GM04504 (cell line): ENCODE measurements around the gene BUD13.

ENCODE experiments used
- DNase-seq: peaks from one replicate; pipeline ENCODE4 v3.0.0-alpha.2; 2012; ENCODE audit warnings: low read depth

The BUD13 gene

DNA sequence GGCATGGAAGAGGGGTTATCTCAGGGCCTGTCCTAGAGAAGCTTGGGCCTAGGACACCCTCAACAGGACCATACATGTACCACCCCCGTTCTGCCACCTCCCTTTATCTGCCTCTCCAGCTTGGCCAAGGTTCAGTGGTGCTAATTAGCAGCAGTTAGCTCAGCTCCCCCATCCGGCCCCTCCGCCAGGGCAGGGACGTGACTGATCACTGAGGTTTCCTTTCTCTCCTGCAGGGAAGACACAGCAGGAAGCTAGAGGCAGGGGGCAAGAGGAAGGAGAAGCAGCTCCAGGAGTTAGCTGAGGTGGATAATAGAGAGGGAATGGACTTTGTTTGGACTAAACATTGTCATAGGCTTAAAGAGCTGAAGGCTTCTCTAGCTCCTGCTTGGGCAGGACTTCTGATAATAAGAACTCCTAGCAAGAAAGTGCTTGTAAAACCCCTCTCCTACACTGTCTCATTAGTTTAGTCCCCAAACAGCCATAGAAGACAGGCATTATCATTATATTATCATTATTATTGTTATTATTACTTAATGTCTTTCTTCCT is 53.8 kb downstream of the BUD13 start:
- DNase-seq = no peak

GRCh38 chr11:116716621-116717020 is 56.2 kb downstream of the BUD13 start:
- DNase-seq = no peak

GRCh38 chr11:116715383-116715782 is 57.4 kb downstream of the BUD13 start:
- no peak for DNase-seq

DNA sequence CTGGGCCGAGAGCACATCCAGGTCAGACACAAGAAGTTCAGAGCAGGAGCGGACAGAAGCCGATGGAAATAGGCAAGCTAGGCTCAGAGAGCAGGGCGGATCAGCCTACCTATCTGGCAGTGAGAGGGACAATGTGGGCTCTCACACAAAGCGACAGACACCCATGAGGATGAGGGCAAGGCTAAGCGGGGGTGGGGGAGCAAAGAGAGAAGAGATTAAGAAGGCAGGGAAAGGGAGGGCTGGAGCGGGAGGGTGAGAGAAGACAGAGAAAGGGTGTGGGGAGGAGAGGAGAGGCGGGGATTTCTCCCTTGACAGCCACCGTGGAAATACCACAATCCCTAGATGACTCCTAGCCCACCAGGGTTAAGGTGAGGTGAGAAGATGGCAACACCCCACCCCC is 57.9 kb downstream of the BUD13 start:
- no peak for DNase-seq

DNA sequence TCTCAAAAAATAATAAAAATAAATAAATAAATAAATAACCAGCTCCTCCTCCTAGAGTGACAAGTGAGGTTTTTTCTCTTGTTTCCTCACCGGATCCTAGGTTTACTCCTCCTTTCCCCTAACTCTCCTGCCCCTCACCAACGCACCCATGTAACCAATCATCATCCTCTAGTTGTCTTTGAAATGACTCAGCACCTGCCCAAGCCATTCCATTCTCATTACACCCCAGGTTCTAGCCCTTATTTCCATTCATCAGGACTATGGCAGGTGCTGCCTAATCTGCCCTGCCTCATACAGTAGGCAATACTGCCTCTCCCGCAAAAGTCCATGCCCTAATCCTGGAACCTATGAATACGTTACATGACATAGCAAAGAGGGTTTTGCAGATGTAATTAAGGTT is 60.4 kb downstream of the BUD13 start:
- no peak for DNase-seq

DNA sequence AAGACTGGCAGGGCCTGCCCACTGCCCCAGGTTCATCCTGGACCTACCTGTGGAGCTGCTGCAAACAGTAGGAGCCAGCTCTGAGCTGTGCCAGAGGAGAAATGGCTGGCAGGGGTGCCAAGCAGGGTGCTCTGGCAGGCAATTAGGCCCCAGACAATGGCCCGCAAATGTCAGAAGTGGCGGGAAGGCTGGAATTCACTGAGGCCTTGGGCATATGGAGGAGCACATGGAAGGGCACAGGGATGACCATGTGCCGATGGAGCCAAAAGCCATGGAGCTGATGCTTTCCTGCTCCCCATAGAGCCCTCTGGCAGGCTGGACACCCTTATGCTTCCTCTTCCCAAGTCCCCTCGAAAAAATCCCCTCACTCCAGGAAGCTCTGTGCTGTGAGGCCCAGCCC is 62.0 kb downstream of the BUD13 start:
- DNase-seq = no peak

- DNase-seq = no peak
Observed at GRCh38 chr11:116710001-116710674, 62.6 kb downstream of the BUD13 start.

DNA sequence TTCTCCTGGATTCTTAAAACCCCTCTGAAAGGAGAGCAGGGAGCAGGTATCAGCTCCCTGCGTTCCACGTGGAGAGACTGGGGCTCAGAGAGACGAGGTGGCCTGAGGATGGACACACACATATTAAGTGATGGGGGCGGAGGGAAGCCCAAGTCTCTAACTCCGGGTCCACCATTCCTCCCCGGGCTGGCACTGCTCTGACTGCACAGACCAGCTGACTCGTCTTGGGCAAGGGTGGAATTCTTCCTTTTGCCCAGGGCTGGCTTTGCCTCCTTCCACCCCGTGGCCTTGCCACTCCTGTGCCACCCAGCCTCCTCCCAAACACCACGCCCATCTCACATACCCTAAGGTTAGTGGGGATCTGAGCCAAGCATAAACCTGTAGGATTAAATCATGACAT is 65.0 kb downstream of the BUD13 start:
- no peak for DNase-seq

- DNase-seq = no peak
Observed at GRCh38 chr11:116707161-116707629, 65.6 kb downstream of the BUD13 start.

- no peak for DNase-seq
Observed at GRCh38 chr11:116703421-116703820, 69.4 kb downstream of the BUD13 start.

DNA sequence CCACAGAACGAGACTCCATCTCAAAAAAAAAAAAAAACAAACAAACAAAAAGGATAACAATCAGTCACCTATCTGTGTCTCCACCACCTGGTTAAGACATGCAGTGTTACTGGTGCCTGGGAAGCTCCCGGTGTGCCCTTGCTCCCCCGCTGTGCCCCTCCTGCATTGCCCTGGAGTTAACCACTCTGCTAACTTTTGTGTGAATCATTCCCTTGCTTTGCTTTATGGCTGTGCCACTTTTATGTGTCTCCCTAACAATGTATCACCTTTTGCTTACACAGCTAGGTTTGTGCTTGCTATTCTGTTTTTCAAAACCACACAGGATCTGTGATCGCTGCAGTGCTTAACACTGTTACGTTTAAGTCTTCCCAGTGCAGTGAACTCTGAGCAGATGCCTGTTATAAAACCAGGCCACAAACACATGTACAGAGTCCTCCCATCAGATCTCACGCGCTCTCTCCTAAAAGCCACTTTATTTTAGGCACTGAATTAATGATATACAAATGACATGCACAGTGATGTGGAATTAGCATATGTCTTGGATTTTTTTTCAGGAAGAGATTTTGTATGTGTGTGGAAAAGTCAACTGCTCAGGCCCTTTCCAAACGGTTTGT is 69.9 kb downstream of the BUD13 start:
- no peak for DNase-seq

DNA sequence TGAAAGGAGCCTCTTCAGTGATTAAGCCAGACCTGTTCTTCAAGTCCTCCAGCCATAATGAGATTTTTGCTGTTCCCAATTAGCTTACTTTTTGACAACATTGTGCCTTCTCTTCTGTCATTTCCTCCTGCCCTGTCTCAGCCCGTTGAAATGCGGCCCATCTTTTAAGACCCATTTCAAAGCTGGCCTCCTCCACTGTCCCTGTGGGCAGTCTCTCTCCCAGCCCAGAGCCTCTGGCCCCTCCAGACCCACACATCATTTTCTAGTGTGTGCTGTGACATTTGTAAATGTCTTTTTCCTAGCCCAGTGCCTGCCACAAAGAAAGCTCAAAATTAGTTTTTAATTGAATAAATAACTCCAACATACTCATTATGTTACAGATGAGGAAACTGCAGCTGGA is 70.9 kb downstream of the BUD13 start:
- no peak for DNase-seq

- no peak for DNase-seq
Observed at GRCh38 chr11:116701297-116701801, 71.4 kb downstream of the BUD13 start.

DNA sequence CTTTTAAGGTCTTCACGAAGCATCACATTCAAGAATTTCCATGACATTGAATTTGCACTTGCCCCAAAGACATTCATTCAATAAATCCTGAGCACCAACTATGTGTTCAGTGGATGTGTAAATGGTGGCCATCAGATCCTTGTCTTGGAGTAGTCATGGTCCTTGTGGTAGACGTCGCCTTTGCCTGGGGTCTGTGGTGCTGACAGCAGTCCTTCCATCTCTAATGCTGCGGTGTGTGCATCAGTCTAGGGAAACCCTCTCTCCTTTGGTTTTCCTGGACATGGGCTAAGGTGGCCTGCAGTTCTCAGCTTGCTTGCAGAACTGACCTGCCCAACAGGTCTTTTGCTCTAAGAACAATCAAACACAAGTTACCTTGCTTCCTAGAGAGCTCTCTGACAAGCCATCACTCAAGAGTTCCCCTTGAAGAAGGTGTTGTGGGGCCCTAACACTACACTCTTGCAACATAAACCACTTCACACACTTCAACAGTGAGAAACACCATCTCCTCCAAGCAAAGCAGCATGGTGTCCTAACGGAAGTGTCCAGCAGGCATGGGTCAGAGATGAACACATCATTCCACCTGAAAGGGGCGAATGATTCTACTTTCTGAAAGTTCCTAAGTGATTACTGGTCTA is 72.1 kb downstream of the BUD13 start:
- no peak for DNase-seq
